ENCODE data around the gene ECE2.
A peak's percentile ranks its signal among the peaks of the same experiment; 100 is the strongest.

Gene ECE2

DNA sequence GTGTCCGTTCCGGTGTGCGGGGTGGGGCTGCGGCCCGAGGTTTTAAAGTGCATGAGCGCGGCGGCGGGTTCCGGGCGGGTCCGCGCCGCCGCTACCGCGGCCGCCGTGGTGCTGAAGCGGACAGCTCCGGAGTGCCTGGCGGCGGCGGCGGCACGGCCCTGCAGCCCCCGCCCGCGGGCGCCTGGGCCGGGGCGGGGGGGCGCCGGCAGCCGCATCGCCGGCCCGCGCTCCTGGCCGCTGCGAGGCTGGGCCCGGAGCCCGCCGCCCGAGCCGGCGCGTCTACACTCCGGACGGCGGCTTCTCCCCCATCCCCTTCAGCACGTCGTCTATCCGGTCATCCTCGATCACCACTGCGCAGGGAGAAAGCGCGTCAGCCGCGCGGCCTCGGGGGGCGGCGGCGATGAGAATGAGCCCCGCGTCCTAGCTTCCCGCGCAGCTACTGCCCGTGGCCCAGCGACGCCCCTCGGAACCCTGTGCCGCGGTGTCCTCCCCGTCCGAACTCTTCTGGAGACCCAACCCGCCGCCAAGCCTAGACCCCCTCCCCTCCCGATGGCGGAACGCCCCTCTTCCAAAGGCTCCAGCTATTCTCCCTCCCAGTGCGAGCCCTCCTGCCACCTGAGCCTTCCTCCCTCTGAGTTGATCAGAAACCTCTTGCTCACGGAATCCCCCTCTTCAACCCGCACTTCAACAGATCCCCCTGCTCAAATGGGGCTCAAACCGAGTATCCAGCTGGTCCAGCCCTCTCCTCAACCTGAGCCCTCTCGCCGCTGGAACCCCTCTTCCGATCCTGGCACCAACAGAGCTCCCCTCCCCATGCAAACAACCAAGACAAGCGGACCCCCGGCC lies 15.7 kb upstream of the ECE2 start:
- Histone ChIP-seq H3K27ac (replicated peaks; ENCODE audit: low read length) (no peak overlapping the region), H4K91ac (ENCODE audit: low read depth, low read length, poor library complexity) (no peak overlapping the region), H4K8ac (ENCODE audit: low read depth, low read length) (no peak overlapping the region), H2BK120ac (ENCODE audit: low read depth, low read length) (no peak overlapping the region), H3K9me3 (replicated peaks in 1 of 2; ENCODE audit: control insufficient read depth in 2 of 2, insufficient read depth in 1 of 2, low read depth in 1 of 2, low read length in 2 of 2) (no peaks in the 10 kb centered on the region), H3K4me2 (ENCODE audit: insufficient read depth, low read length, poor library complexity, severe bottlenecking) (peak overlapping the region; percentile 93), H3K14ac (ENCODE audit: low read length) (peak overlapping the region; percentile 21), H3K36me3 (replicated peaks in 1 of 2; ENCODE audit: control insufficient read depth in 2 of 2, insufficient read depth in 2 of 2, low read length in 2 of 2) (no peaks in the 10 kb centered on the region), H2BK12ac (ENCODE audit: low read length) (no peak overlapping the region), H3K79me1 (ENCODE audit: low read depth, low read length) (peaks cover 4% of the 10 kb centered on the region), H3K23ac (ENCODE audit: low read depth, low read length, poor library complexity) (peak overlapping the region; percentile 34), H2BK5ac (ENCODE audit: low read length) (peak overlapping the region; percentile 87), H3K27me3 (ENCODE audit: control insufficient read depth in 3 of 3, insufficient read depth in 3 of 3, low read depth in 1 of 3, low read length in 3 of 3) (peaks cover 21 to 46% (median 42%) of the 10 kb centered on the region in 3 experiments), H2AFZ (ENCODE audit: low read length) (peak overlapping the region; percentile 98), H3K9ac (ENCODE audit: low read depth, low read length, poor library complexity) (no peak overlapping the region), H2BK15ac (ENCODE audit: low read length) (no peak overlapping the region), H3K4me3 (ENCODE audit: low read length in 2 of 2) (peak overlapping the region; percentile 56 to 82), H2AK5ac (ENCODE audit: low read depth, low read length) (no peak overlapping the region), H3K4ac (ENCODE audit: low read length) (no peak overlapping the region), H3K4me1 (ENCODE audit: control insufficient read depth in 2 of 2, insufficient read depth in 1 of 2, low read depth in 1 of 2, low read length in 2 of 2) (peaks cover 10 to 12% of the 10 kb centered on the region in 2 donors), H3K18ac (ENCODE audit: low read length) (peak overlapping the region; percentile 57)
- peak; percentile 54 for DNase-seq (ENCODE audit: low spot score)
- no CpG with 5 or more reads among the region's 91 CpGs for WGBS, 2 donors (ENCODE audit: extremely low coverage in 2 of 2, insufficient read length in 2 of 2, insufficient replicate concordance in 1 of 2)

DNA sequence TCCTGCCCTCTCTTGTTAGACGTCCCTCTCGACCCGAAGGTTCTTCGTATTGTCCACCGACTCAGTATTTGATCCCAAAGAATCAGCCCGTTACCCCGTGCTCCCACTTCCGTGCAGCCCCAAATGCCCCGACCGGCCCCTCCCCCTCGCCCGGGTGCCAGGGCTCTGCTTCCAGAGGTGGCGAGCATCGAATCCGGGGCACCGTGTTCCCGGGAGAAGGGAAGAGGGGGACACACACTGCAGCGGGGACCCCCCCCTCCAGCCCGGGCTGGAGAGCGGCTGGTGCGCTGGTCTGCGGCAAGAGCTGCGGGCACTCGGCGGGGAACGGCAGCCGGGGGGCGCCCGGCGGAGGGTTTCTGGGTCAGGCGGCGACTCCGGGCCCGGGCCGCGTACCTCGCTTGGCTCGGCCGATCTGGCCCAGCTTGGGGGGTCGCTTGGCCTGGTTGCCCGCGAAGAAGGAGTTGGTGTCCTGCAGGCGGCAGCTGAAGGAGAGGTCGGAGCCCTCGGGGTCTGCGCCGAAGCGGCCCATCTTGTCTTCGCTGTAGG lies 15.0 kb upstream of the ECE2 start:
- H3K4ac ChIP-seq (ENCODE audit: low read length): no peak overlapping the region
- no peak overlapping the region for H4K91ac ChIP-seq (ENCODE audit: low read depth, low read length, poor library complexity)
- H2BK120ac ChIP-seq (ENCODE audit: low read depth, low read length): no peak overlapping the region
- H3K9ac ChIP-seq (ENCODE audit: low read depth, low read length, poor library complexity): peak overlapping the region; percentile 77
- H3K23ac ChIP-seq (ENCODE audit: low read depth, low read length, poor library complexity): peak overlapping the region; percentile 65
- H3K27me3 ChIP-seq (ENCODE audit: control insufficient read depth in 3 of 3, insufficient read depth in 3 of 3, low read depth in 1 of 3, low read length in 3 of 3): peaks cover 21 to 46% (median 42%) of the 10 kb centered on the region in 3 experiments
- no peaks in the 10 kb centered on the region for H3K9me3 ChIP-seq (replicated peaks in 1 of 2; ENCODE audit: control insufficient read depth in 2 of 2, insufficient read depth in 1 of 2, low read depth in 1 of 2, low read length in 2 of 2)
- peaks cover 4% of the 10 kb centered on the region for H3K79me1 ChIP-seq (ENCODE audit: low read depth, low read length)
- no peak overlapping the region for H3K14ac ChIP-seq (ENCODE audit: low read length)
- H3K27ac ChIP-seq (replicated peaks; ENCODE audit: low read length): no peak overlapping the region
- H2AFZ ChIP-seq (ENCODE audit: low read length): peak overlapping the region; percentile 98
- WGBS, 2 donors (ENCODE audit: extremely low coverage in 2 of 2, insufficient read length in 2 of 2, insufficient replicate concordance in 1 of 2): no CpG with 5 or more reads among the region's 49 CpGs
- no peak overlapping the region for H4K8ac ChIP-seq (ENCODE audit: low read depth, low read length)
- peak overlapping the region; percentile 93 for H3K4me2 ChIP-seq (ENCODE audit: insufficient read depth, low read length, poor library complexity, severe bottlenecking)
- H2BK5ac ChIP-seq (ENCODE audit: low read length): peak overlapping the region; percentile 87
- H3K4me3 ChIP-seq (ENCODE audit: low read length in 2 of 2): peak overlapping the region; percentile 56 to 82
- no peaks in the 10 kb centered on the region for H3K36me3 ChIP-seq (replicated peaks in 1 of 2; ENCODE audit: control insufficient read depth in 2 of 2, insufficient read depth in 2 of 2, low read length in 2 of 2)
- H2AK5ac ChIP-seq (ENCODE audit: low read depth, low read length): no peak overlapping the region
- H2BK15ac ChIP-seq (ENCODE audit: low read length): no peak overlapping the region
- H3K4me1 ChIP-seq (ENCODE audit: control insufficient read depth in 2 of 2, insufficient read depth in 1 of 2, low read depth in 1 of 2, low read length in 2 of 2): peaks cover 10 to 12% of the 10 kb centered on the region in 2 donors
- H3K18ac ChIP-seq (ENCODE audit: low read length): peak overlapping the region; percentile 38
- no peak overlapping the region for H2BK12ac ChIP-seq (ENCODE audit: low read length)
- no peak for DNase-seq (ENCODE audit: low spot score)

DNA sequence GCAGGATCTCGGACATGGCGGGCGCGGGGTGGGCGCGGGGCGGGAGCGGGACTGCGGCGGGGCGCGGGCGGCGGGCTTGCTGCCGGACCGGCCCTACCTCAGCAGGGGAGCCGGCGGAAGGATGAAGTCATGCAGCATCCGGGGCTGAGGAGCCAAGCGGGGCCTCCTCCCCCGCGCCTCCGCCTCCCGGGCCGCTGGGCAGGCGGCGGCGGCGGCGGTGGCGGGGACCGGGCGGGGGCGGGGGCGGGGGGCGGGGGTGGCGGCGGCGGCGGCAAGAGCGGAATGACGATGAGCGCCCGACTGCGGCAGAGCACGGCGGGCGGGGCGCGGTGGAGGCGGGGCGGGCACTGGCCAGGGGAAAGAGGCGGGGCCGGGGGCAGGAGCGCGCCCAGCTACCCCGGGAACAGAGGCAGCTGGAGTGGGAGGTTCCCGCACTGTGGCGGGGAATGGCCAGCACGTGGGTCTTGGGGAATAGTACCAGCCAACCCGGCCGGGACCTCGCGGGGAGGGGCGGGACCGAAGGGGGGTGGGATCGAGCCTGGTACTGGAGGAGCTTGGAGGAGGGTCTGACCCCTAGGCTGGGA lies 14.5 kb upstream of the ECE2 start, which contains the start of gene CAMK2N2:
Gene CAMK2N2, minus strand, starts transcription at position 284 of the 584 bp plus-strand sequence. Its CDS starts 268 bp downstream, at position 16.
- Histone ChIP-seq H2BK15ac (ENCODE audit: low read length) (no peak within 1 kb of the TSS), H3K9ac (ENCODE audit: low read depth, low read length, poor library complexity) (peak within 1 kb of the TSS; percentile 80), H3K4me1 (ENCODE audit: control insufficient read depth in 2 of 2, insufficient read depth in 1 of 2, low read depth in 1 of 2, low read length in 2 of 2) (peaks cover 10 to 12% of the 10 kb centered on the region in 2 donors), H2BK120ac (ENCODE audit: low read depth, low read length) (no peak within 1 kb of the TSS), H3K27me3 (ENCODE audit: control insufficient read depth in 3 of 3, insufficient read depth in 3 of 3, low read depth in 1 of 3, low read length in 3 of 3) (peaks cover 21 to 46% (median 42%) of the 10 kb centered on the region in 3 experiments), H2AK5ac (ENCODE audit: low read depth, low read length) (no peak within 1 kb of the TSS), H4K8ac (ENCODE audit: low read depth, low read length) (no peak within 1 kb of the TSS), H2AFZ (ENCODE audit: low read length) (peak within 1 kb of the TSS; percentile 98), H3K4ac (ENCODE audit: low read length) (no peak within 1 kb of the TSS), H4K91ac (ENCODE audit: low read depth, low read length, poor library complexity) (no peak within 1 kb of the TSS), H3K27ac (replicated peaks; ENCODE audit: low read length) (no peak within 1 kb of the TSS), H3K23ac (ENCODE audit: low read depth, low read length, poor library complexity) (peak within 1 kb of the TSS; percentile 65), H2BK5ac (ENCODE audit: low read length) (peak within 1 kb of the TSS; percentile 87), H3K4me3 (ENCODE audit: low read length in 2 of 2) (peak within 1 kb of the TSS; percentile 56 to 82), H2BK12ac (ENCODE audit: low read length) (peak within 1 kb of the TSS; percentile 58), H3K14ac (ENCODE audit: low read length) (no peak within 1 kb of the TSS), H3K4me2 (ENCODE audit: insufficient read depth, low read length, poor library complexity, severe bottlenecking) (peak within 1 kb of the TSS; percentile 93), H3K36me3 (replicated peaks in 1 of 2; ENCODE audit: control insufficient read depth in 2 of 2, insufficient read depth in 2 of 2, low read length in 2 of 2) (no peaks in the 10 kb centered on the region), H3K79me1 (ENCODE audit: low read depth, low read length) (peaks cover 4% of the 10 kb centered on the region), H3K18ac (ENCODE audit: low read length) (peak within 1 kb of the TSS; percentile 91), H3K9me3 (replicated peaks in 1 of 2; ENCODE audit: control insufficient read depth in 2 of 2, insufficient read depth in 1 of 2, low read depth in 1 of 2, low read length in 2 of 2) (no peaks in the 10 kb centered on the region)
- peak; percentile 56 for DNase-seq (ENCODE audit: low spot score)
- no CpG with 5 or more reads among the region's 67 CpGs for WGBS, 2 donors (ENCODE audit: extremely low coverage in 2 of 2, insufficient read length in 2 of 2, insufficient replicate concordance in 1 of 2)
